Right cardiac atrium (tissue), 5 donors: Measurements from ENCODE around the gene LAMTOR5. TPM values are rescaled to one million over a fixed set of nuclear protein-coding genes. Genes with fewer than 3 reads are reported as not detected.

Experiments used
- ATAC-seq, 2 donors: fragments of 200-7000 bp; cut with Tn5 transposase; one replicate each; pipeline versions ENCODE4 v1.8.0 to v1.9.1; 2020; ENCODE audit warnings: moderate library complexity in 2 of 2, mild to moderate bottlenecking in 1 of 2
- DNase-seq, 3 donors: peaks; one replicate each; pipeline ENCODE4 v3.0.0-alpha.2; 2020
- H3K27ac ChIP-seq: one replicate; pipeline ENCODE4 v1.5.1; 2013; ENCODE audit warnings: mild to moderate bottlenecking, low read length, control low read depth, moderate library complexity
- H3K27me3 ChIP-seq: one replicate; pipeline ENCODE4 v1.6.1; 2013; ENCODE audit not compliant: control insufficient read depth, insufficient read depth
- H3K4me1 ChIP-seq: one replicate; pipeline ENCODE4 v1.6.1; 2013; ENCODE audit warnings: low read length; ENCODE audit not compliant: control insufficient read depth, insufficient read depth
- H3K4me3 ChIP-seq: one replicate; pipeline ENCODE4 v1.5.1; 2013; ENCODE audit warnings: low read length, control low read depth
- H3K9me3 ChIP-seq: one replicate; pipeline ENCODE4 v1.6.1; 2013; ENCODE audit warnings: low read length; ENCODE audit not compliant: control insufficient read depth
- WGBS: extraction: QIAGEN DNeasy Blood & Tissue Kit; methylation state at CpG from one replicate; pipeline ENCODE4 v1.1.7; 2013; 5-methylcytosine and 5-hydroxymethylcytosine counted together
- intact Hi-C, 4 donors: fragments of 100-400 bp; cut with DNase I; formaldehyde crosslinking; loops; one replicate each; pipeline versions ENCODE4 v1.11.0 to v1.14.0; 2022 to 2023
- polyA plus RNA-seq: library from polyadenylated mRNA; stranded (reverse); fragments of 200-250 nt; gene quantifications from one replicate; pipeline ENCODE4 v1.2.3, GENCODE V29; 2013
- total RNA-seq, 4 donors: library from RNA; stranded (reverse); fragmentation: NEBNext Ultra II Directional; extraction: Animal tissue kit (Norgen Biotek cat#: 25700); gene quantifications; one replicate each; pipeline ENCODE4 v1.2.1, GENCODE V29; 2021
- donor health status: healthy with polysubstance abuse.
- donor health status: DM: no; HTN: yes; CAD: no.
- donor health status: DM: no; HTN: no; CAD: no.
- donor health status: DM: no; HTN: yes; CAD: no; lungs with severe emphysema.
- donor health status: DM: yes; HTN: yes; CAD: no.

LAMTOR5 gene
- total and polyA plus RNA-seq, 5 donors: 185 to 549 (median 213) TPM

GRCh38 chr1:110387048-110387754 is 20.3 kb downstream of the LAMTOR5 start:
- ATAC-seq (no peak), DNase-seq (no peak)
- H3K27ac ChIP-seq: no peak overlapping the region
- 99% methylated on average over 1 of the region's 1 CpG for WGBS
- intact Hi-C loops: no loop called here
- no peaks in the 10 kb centered on the region for H3K4me1 ChIP-seq
- no peak overlapping the region for H3K4me3 ChIP-seq
- H3K9me3 ChIP-seq: no peaks in the 10 kb centered on the region
- H3K27me3 ChIP-seq: no peaks in the 10 kb centered on the region

- Histone ChIP-seq H3K27ac (no peak overlapping the region), H3K4me3 (no peak overlapping the region), H3K27me3 (no peaks in the 10 kb centered on the region), H3K4me1 (no peaks in the 10 kb centered on the region), H3K9me3 (no peaks in the 10 kb centered on the region)
- 97% methylated on average over 1 of the region's 1 CpG for WGBS
- intact Hi-C loops: no loop called here
- DNase-seq (no peak), ATAC-seq (no peak)
Measured at GRCh38 chr1:110385369-110385768, 22.1 kb downstream of the LAMTOR5 start.

GRCh38 chr1:110384581-110385321 is 22.7 kb downstream of the LAMTOR5 start:
- DNase-seq (no peak), ATAC-seq (no peak)
- intact Hi-C loops: no loop called here
- 95% methylated on average over 19 of the region's 19 CpGs for WGBS
- Histone ChIP-seq H3K4me1 (no peaks in the 10 kb centered on the region), H3K27ac (no peak overlapping the region), H3K4me3 (no peak overlapping the region), H3K27me3 (no peaks in the 10 kb centered on the region), H3K9me3 (no peaks in the 10 kb centered on the region)

- H3K27me3 ChIP-seq: no peaks in the 10 kb centered on the region
- intact Hi-C loops: no loop called here
- no peaks in the 10 kb centered on the region for H3K4me1 ChIP-seq
- ATAC-seq (peak in 1 of 2 donors; percentile 79), DNase-seq (peak in 1 of 3 donors; percentile 29)
- H3K9me3 ChIP-seq: no peaks in the 10 kb centered on the region
- no peak overlapping the region for H3K4me3 ChIP-seq
- 52% methylated on average over 5 of the region's 5 CpGs for WGBS
- H3K27ac ChIP-seq: no peak overlapping the region
Measured at GRCh38 chr1:110383251-110383990, 24.1 kb downstream of the LAMTOR5 start.

GRCh38 chr1:110380672-110381283 is 26.7 kb downstream of the LAMTOR5 start:
- H3K27ac ChIP-seq: no peak overlapping the region
- WGBS: 68% methylated on average over 10 of the region's 10 CpGs
- no peak overlapping the region for H3K4me3 ChIP-seq

GRCh38 chr1:110375490-110375889 is 32.0 kb downstream of the LAMTOR5 start:
- ATAC-seq (no peak), DNase-seq (no peak)
- 97% methylated on average over 1 of the region's 1 CpG for WGBS
- intact Hi-C loops: no loop called here
- H3K27ac ChIP-seq: no peak overlapping the region
- no peak overlapping the region for H3K4me3 ChIP-seq
- H3K4me1 ChIP-seq: no peaks in the 10 kb centered on the region
- H3K27me3 ChIP-seq: no peaks in the 10 kb centered on the region
- no peaks in the 10 kb centered on the region for H3K9me3 ChIP-seq

More at GRCh38 chr1:110380672-110381283, 26.7 kb downstream of the LAMTOR5 start:
- intact Hi-C loops: no loop called here
- no peak for DNase-seq
- no peaks in the 10 kb centered on the region for H3K9me3 ChIP-seq
- ATAC-seq: peak in 1 of 2 donors; percentile 29
- no peaks in the 10 kb centered on the region for H3K27me3 ChIP-seq
- H3K4me1 ChIP-seq: no peaks in the 10 kb centered on the region

- Histone ChIP-seq H3K27ac (no peak overlapping the region), H3K9me3 (no peaks in the 10 kb centered on the region), H3K27me3 (no peaks in the 10 kb centered on the region), H3K4me1 (no peaks in the 10 kb centered on the region), H3K4me3 (no peak overlapping the region)
- WGBS: 32% methylated on average over 1 of the region's 1 CpG
- no peak for DNase-seq
- peak in 1 of 2 donors; percentile 61 for ATAC-seq
- intact Hi-C loops: no loop called here
Measured at GRCh38 chr1:110370827-110371226, 36.7 kb downstream of the LAMTOR5 start.

- intact Hi-C loops: no loop called here
- H3K27ac ChIP-seq: no peak overlapping the region
- H3K9me3 ChIP-seq: no peaks in the 10 kb centered on the region
- WGBS: 83% methylated on average over 3 of the region's 3 CpGs
- no peak overlapping the region for H3K4me3 ChIP-seq
- no peak for DNase-seq
- ATAC-seq: no peak
- H3K27me3 ChIP-seq: no peaks in the 10 kb centered on the region
- H3K4me1 ChIP-seq: no peaks in the 10 kb centered on the region
Measured at GRCh38 chr1:110364221-110364620, 43.3 kb downstream of the LAMTOR5 start.

- WGBS: 96% methylated on average over 1 of the region's 1 CpG
- no peak for DNase-seq
- intact Hi-C loops: no loop called here
Measured at GRCh38 chr1:110361856-110362255, 45.6 kb downstream of the LAMTOR5 start.

GRCh38 chr1:110360431-110360830 is 47.1 kb downstream of the LAMTOR5 start:
- no peak for ATAC-seq
- no peak overlapping the region for H3K4me3 ChIP-seq

More at GRCh38 chr1:110361856-110362255, 45.6 kb downstream of the LAMTOR5 start:
- H3K9me3 ChIP-seq: no peaks in the 10 kb centered on the region
- no peak overlapping the region for H3K27ac ChIP-seq
- ATAC-seq: no peak
- H3K27me3 ChIP-seq: no peaks in the 10 kb centered on the region
- no peak overlapping the region for H3K4me3 ChIP-seq
- H3K4me1 ChIP-seq: no peaks in the 10 kb centered on the region

More at GRCh38 chr1:110360431-110360830, 47.1 kb downstream of the LAMTOR5 start:
- intact Hi-C loops: no loop called here
- no peaks in the 10 kb centered on the region for H3K9me3 ChIP-seq
- H3K4me1 ChIP-seq: no peaks in the 10 kb centered on the region
- H3K27me3 ChIP-seq: no peaks in the 10 kb centered on the region
- no peak overlapping the region for H3K27ac ChIP-seq
- no peak for DNase-seq
- 90% methylated on average over 2 of the region's 2 CpGs for WGBS
